ENCODE data around the gene CARD10. TPM values are rescaled to one million over a fixed set of nuclear protein-coding genes. Genes with fewer than 3 reads are reported as not detected.

The CARD10 gene
- polyA plus RNA-seq: 10 to 100 TPM in 1 of 3 donors, 1 to 10 TPM in 2; 8.8 to 20.0 (median 10.0) TPM

- H3K27ac ChIP-seq (ENCODE audit: low read depth, low read length): no peak within 1 kb of the TSS
- 5 to 9% (median 7%) methylated on average over 36 to 99 of the region's 99 CpGs for whole genome bisulfite sequencing, 3 donors
Measured at GRCh38 chr22:37519268-37520195, at the start of gene CARD10. Gene CARD10, minus strand, starts transcription at chr22:37519415. Its CDS starts 215 bp downstream, at chr22:37519200.

- WGBS, 3 donors: 37 to 82% (median 81%) methylated on average over 14 of the region's 14 CpGs
- H3K27ac ChIP-seq (ENCODE audit: low read depth, low read length): no peak overlapping the region
Measured at GRCh38 chr22:37568448-37569008, 49.3 kb upstream of the CARD10 start.

DNA sequence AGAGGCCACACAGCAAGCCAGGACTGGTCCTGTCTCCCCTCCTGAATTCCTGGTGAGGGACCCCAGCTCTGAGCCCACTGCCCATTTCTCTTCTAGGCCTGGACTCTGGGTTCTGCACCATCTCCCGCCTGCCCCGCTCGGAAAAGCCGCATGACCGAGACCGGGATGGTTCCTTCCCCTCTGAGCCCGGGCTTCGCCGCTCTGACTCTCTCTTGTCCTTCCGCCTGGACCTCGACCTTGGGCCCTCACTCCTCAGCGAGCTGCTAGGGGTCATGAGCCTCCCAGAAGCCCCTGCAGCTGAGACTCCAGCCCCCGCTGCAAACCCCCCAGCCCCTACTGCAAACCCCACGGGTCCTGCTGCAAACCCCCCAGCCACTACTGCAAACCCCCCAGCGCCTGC is 48.8 kb upstream of the CARD10 start:
- WGBS, 3 donors: 62 to 90% (median 88%) methylated on average over 14 to 15 of the region's 15 CpGs
- H3K27ac ChIP-seq (ENCODE audit: low read depth, low read length): no peak overlapping the region

DNA sequence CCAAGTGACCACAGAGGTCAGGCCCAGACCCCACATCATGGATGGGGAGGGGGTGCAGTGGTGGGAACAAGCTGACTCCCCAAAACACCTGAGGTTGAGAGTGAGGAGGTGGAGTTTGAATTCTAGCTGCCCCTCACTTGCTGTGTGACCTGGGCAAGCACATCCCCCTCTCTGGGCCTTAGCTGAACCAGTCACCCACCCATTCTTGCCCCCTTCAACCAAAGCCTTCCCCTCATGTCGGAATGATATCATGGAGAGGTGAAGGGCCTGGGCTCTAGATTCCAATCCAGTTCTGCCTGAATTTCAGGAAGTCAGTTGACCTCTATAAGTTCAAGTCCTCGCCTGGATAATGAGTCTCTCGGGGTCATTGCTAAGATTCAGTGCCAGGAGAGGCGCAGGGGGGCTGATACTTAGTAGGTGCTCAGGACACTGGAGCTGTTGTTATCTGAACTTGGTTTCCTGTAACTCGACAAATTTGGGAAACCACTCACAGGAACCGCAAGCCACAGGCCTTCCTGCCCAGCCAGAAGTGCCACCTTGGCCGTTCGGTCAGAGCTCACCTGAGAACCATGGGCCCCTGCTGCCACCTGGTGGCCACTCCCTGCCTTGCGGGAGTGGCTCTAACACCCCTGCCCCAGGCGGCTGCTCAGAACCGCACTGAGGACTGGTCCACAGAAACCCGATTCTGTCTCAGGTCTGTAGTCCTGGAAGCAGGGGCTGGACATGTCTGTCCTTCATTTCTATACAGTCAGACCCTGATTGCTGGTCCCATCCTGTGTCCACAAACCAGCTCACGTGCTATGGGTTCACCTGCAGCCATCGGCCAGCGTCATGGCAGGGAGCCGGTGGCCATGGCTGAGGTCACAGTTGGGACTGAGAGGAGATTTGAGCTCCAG is 47.9 kb upstream of the CARD10 start:
- 19 to 35% (median 26%) methylated on average over 16 of the region's 16 CpGs for WGBS, 3 donors
- H3K27ac ChIP-seq (ENCODE audit: low read depth, low read length): no peak overlapping the region

DNA sequence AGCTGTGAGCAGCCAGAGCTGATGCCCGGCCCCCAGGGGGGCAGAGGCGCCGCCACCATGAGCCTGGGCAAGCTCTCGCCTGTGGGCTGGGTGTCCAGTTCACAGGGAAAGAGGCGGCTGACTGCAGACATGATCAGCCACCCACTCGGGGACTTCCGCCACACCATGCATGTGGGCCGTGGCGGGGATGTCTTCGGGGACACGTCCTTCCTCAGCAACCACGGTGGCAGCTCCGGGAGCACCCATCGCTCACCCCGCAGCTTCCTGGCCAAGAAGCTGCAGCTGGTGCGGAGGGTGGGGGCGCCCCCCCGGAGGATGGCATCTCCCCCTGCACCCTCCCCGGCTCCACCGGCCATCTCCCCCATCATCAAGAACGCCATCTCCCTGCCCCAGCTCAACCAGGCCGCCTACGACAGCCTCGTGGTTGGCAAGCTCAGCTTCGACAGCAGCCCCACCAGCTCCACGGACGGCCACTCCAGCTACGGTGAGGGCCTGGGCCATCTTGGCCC is 47.2 kb upstream of the CARD10 start:
- no peak overlapping the region for H3K27ac ChIP-seq (ENCODE audit: low read depth, low read length)
- 31 to 48% (median 38%) methylated on average over 28 of the region's 28 CpGs for WGBS, 3 donors

DNA sequence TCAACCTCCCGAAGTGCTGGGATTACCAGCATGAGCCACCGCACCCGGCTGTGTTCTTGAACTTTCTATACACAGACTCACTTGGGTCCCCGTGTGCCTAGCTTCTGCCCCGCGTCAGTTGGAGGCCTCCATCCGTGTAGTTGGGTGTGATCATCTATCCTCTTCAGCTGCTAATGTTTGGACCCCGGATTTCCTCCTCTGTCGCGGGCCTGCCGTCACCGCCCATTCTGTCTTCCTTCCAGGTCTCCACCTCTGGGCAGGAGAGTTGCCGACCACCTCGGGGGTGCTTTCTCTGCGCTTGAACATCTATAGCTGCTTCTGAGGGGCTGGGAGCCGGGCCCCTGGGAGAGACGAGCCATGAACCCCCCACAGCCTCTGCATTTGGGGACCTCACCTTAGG is 46.6 kb upstream of the CARD10 start:
- 46 to 51% (median 51%) methylated on average over 17 of the region's 17 CpGs for WGBS, 3 donors
- no peak overlapping the region for H3K27ac ChIP-seq (ENCODE audit: low read depth, low read length)

DNA sequence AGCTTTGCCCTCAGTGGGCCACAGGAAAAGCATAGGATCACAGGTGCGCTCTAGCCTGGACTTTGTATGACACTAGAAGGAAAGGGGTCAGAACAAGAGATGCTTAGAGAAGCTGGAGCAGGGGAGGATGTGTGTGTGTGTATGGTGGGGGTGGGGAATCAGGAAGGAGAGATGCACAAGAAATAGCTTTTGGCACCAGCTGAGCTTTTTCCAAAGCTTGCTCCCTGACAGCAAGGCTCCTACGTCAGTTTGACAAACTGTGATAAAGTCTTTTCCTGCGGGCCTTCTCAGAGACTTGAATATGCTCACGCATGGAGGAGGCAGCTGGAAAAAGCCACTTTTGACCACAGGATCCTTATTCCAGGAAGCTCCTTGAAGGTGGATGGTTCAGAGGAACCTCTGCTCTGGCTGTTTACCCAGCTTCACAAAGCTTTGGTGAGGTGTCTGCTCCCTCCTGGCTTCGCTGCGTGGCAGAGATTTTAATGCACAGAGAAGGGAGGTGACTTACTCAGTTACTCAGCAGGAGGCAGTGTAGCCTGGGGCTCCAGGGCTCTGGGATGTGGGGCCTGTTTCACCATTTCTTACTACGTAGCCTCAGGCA is 45.0 kb upstream of the CARD10 start:
- H3K27ac ChIP-seq (ENCODE audit: low read depth, low read length): no peak overlapping the region
- 25 to 57% (median 54%) methylated on average over 7 of the region's 7 CpGs for WGBS, 3 donors

- 15 to 44% (median 39%) methylated on average over 14 of the region's 14 CpGs for WGBS, 3 donors
- H3K27ac ChIP-seq (ENCODE audit: low read depth, low read length): no peak overlapping the region
Measured at GRCh38 chr22:37563153-37564081, 44.2 kb upstream of the CARD10 start.

GRCh38 chr22:37562049-37562875 is 43.0 kb upstream of the CARD10 start:
- peak overlapping the region; percentile 51 for H3K27ac ChIP-seq (ENCODE audit: low read depth, low read length)
- WGBS, 3 donors: 33 to 65% (median 62%) methylated on average over 14 of the region's 14 CpGs

DNA sequence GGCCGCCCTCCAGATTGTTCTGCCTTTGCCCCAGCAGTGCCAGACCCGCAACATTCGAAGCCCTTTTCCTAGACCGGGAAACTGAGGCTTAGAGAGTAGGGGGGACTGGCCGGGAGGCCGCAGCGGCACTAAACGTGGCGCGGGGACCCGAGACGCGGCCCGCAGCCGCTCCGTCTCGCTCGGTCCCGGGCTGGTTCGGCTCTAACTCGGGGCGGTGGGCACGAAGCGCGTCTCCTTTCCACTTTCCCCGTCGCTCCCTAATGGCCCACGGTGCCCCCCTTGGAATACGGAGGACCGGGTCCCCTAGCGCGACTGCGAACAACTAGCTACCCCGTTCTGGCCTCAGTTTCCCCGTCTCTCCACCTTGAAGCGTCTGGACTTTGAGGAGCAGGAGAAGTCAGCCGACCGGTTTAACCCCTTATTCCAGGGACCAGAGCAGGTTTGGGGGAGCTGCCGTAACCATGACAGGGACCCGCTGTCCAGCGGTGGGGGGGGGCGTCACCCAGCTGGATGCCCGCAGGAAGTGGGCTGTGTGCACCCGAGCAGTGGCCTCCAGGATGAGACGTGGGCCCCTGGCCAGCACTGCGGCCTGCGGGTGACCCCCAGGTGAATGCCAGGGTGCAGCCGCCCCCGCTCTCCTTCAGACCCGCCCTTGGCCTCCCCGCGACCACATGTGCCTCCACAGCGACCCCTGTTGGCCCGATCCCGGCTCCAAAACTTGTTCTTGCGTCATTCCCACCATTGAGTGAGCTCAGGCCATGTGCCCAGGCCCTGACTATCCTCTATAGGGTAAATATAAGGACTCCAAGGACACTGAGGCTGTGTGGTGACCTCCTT is 42.2 kb upstream of the CARD10 start:
- H3K27ac ChIP-seq (ENCODE audit: low read depth, low read length): peak overlapping the region; percentile 98
- 1 to 2% (median 1%) methylated on average over 55 to 56 of the region's 56 CpGs for WGBS, 3 donors

GRCh38 chr22:37560608-37561211 is 41.5 kb upstream of the CARD10 start:
- 0 to 1% (median 0%) methylated on average over 29 to 72 of the region's 72 CpGs for WGBS, 3 donors
- peak overlapping the region; percentile 98 for H3K27ac ChIP-seq (ENCODE audit: low read depth, low read length)

- peak within 1 kb of the TSS; percentile 98 for H3K27ac ChIP-seq (ENCODE audit: low read depth, low read length)
- WGBS, 3 donors: 3 to 12% (median 6%) methylated on average over 35 to 73 of the region's 76 CpGs
Measured at GRCh38 chr22:37559901-37560607, 40.8 kb upstream of the CARD10 start, which contains the start of gene CDC42EP1. Gene CDC42EP1, plus strand, starts transcription at chr22:37560480. Its CDS starts 5,870 bp downstream, at chr22:37566350.

GRCh38 chr22:37559521-37559900 is 40.3 kb upstream of the CARD10 start:
- 46 to 79% (median 65%) methylated on average over 6 of the region's 6 CpGs for WGBS, 3 donors
- no peak overlapping the region for H3K27ac ChIP-seq (ENCODE audit: low read depth, low read length)

GRCh38 chr22:37558815-37559214 is 39.6 kb upstream of the CARD10 start:
- 63 to 89% (median 86%) methylated on average over 7 of the region's 7 CpGs for WGBS, 3 donors
- H3K27ac ChIP-seq (ENCODE audit: low read depth, low read length): no peak overlapping the region
